HG02973 (cell line): ENCODE data around the gene KCNA3.

Experiments used
- ATAC-seq: cut with Tn5 transposase; IDR thresholded peaks from one replicate; pipeline ENCODE4 v1.9.1; 2021; ENCODE audit warnings: moderate library complexity; ENCODE audit not compliant: unreplicated experiment

KCNA3 gene

DNA sequence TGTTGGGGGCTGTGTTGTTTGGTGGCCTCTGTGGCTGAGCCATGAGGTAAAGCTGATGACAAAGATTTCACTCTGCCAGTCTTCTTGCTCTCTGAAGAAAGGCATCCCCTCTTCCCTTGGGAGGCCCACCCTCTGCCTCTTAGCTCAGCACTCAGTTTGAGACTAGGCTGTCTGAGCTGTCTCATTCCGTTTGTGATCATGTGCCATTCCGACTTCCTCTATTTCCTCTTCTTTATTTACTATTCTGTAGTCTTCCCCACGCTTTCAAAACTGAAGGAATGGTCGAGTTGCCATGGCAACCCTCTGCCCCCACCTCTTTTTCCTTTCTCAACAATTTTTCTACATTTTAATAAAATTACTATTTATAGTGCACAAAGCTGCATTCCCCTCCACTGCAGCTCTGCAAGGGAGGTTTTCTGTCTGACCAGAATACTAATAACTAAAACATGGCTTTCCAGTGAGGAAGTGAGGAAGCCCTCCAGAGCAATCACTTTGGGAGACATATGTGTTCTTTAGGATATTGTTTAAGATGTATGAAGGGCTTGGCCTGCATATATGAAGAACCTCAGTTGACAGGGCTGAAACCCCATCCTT lies 30.8 kb downstream of the KCNA3 start:
- ATAC-seq, result peak; percentile 58

DNA sequence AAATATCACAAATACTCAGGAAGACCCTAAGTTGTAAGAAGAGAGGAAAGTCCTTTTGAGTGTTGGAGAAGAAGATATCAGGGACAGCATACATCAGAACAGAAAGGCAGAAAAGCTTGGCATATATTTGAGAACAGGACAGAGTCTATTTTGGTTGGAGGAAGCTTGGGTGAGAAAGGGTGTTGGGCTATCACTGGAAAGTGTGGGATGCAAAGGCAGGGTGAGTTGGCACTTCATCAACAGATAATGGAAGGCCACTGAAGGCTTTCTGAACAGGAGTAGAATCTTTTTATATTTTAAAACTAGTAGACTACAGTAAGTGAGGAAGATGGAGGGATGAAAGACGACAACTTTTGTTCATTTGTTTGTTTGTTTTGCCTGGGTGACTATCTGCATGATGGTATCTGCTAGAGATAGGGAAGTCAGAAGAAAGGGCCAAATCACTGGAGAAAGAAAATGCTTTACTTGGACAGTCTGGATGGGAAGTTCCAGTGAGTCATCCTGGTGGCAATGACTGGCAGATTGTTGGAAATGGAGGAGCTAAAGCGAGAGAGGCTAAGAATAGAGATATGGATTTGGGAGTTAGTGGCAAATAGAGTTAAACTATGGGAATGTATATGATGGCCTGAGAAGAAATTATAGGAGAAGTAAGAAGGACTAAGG lies 34.9 kb downstream of the KCNA3 start:
- ATAC-seq, result no peak

DNA sequence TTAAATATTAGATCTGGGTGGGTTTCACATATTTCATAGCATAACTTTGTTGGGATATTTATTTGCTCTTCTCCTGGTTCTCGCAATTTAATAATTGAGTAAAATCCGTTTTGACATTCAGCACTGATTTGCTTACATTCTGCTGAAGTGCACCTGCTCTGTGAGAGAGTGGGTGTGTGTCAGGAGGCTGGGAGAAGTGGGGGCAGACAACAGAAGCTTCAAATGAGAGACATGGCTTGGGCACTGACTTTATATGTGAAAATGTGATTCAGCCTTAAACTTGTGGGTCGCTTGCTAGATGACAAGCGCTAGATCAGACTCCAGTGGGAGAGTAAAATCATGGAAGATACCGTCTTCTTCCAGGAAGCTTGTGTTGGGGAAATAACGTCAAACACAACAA lies 36.2 kb downstream of the KCNA3 start:
- no peak for ATAC-seq

DNA sequence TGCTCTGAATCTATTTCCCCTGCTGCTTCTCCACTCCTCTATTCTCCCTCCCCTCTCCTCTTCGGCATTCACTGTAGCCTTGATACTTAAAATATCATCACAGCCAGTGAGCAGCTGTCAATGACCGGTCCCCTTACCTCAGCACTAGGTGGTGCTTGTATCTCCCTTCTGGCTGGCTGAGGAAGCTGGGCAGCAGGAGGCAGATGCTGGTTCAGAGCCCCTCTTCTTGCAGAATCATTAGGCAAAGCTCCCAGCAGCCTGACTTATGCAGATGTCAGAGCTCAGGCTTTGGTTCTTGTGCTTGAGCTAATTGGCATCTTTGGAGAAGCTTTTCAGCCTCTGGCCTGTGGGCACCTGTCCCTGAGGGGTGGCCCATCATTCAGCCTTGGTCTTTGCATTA lies 36.7 kb downstream of the KCNA3 start:
- ATAC-seq, result no peak

DNA sequence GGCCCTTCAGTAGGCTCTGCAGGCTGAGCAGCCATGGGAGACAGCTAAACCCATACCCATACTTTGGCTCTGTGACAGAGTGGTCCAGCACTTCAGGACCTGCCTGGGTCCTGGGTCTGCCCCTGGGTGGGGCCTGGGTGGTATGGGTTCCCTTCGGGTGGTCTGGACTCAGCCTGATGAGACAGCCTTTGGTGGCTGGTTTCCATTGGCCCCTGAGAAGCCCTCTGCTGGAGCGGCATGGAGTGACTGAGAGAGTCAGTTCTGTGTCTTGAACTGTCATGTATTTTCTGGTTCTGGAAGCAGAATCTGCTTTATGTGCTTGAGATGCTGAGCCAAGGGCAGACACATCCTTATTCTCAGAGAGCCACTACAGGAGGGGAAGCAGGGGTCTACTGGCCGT lies 37.3 kb downstream of the KCNA3 start:
- no peak for ATAC-seq

DNA sequence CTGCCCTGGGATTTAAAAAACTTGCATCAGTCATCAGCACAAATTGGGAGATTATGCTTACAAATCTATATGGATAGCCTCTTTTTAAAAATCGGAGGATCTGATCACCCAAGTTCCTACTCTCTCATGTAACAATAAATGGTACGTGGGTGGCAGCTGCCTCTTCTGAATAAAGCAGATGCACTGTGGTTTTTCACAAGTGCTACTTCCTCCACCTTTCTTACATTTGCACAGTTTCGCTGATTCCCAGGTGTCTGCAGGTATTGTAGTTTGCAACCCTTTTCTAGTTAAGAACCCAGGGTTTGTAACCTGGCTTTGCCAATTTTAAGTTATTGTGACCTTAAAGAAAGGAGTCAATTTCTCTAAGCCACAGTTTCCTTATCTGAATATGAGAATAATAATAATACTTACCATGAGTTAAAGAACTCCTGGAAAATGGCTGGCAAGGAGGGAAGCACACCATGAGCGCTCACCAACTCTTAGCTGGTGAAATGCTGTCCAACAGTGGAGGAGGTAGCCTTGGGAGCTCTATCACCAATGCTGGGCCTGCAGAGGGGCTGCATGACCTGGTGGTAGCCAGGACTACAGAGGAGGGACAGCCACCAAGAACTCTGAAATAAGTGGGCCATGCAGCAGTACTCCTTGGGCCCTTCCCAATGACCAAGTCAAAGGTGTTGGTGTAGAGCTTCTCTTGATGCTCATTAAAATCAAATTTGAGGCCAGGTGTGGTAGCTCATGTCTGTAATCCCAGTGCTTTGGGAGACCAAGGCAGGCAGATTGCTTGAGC lies 38.4 kb downstream of the KCNA3 start:
- no peak for ATAC-seq

DNA sequence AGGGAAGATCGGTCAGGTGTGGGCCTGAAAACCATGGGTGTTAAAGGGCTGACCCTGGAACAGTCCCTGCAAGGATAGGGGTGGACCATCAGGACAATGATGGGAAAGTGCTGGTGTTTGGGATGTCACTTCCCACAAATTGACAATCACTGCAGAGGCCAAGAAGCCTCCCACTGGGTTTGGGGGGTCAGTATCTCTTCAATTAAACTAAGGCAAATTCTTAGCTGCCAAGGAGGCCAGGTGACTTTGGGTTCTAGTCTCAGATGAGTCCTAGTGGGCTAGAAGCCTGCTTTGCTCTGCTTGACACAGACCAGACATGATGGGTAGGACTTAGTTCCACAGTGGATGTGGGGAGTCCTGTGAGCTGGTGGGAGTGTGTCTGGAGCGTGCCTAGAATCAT lies 39.3 kb downstream of the KCNA3 start:
- ATAC-seq, result no peak

DNA sequence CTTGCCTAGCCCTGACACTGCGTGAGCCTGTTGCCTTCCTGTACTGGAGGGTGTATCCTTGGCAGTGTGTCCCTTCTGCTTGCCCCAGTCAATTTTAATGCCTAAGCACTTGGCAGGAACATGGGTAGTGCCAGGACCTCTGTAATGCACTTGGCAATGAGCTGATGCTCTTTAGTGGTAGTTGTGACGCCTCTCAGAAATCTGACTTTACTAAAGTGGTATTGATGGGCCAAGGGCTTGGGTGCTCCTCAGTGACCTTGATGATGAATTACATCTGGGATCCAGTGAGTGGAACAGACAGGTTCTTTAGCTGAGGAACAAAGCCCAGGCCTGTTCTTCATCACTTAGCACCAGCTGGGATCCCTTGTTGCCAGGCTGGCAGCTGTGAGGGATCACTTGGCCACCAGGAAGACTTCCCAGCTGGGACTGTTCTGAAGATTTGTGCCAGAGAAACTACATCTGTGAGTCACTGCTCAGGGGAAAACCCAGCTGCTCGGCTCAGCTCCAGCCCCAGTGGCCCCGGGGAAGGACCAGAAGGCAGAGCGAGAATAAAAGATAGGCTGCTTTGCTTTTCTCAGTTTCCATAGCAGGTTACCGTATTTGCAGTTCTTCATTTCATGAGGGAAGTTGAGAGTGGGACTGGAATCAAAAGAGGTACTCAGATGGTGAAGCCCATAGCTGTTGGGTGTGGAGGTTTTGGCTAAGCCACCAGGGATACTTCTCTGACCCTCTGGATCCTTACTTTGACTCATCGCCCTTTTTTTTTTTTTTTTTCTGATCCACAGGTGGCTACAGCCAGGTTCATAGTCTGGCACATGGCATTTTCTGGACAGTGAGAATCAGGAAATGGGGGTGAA lies 40.1 kb downstream of the KCNA3 start:
- ATAC-seq, result peak; percentile 67

DNA sequence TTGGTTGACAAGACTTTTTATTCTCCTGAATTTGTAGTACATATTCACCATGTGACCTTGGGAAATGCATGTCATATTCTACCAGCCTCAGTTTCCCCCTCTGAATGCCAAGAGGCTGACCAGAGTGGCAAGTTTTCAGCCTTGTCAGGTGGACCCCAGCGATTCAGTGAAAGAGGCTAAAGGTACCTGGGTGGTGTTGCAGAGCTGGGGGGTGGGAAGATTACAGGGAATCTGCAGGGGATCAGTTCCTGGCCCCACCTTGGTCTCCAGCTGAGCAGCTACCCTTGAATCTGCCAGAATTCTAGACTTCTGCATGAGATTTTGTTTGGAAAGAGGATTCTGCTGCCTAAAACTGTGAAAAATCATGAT lies 40.7 kb downstream of the KCNA3 start:
- no peak for ATAC-seq

DNA sequence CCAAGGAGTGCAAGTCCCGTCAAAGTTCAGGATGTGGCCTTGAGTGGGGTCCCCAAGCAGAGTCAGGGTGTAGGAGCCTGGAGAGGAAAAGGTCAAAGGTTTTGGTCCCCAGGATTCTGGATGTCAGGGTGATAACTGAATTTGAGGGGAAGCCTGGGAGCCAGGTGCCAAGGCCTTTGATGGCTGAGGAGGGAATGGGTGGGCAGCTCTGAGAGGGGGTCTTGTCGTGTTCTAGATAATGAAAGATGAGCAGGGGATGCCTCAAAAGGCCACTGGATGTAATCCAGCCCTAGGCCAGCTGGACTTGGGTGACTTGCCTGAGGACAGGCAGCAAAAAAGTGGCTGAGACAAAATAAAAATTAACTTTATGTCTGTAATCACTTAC lies 41.1 kb downstream of the KCNA3 start:
- no peak for ATAC-seq

DNA sequence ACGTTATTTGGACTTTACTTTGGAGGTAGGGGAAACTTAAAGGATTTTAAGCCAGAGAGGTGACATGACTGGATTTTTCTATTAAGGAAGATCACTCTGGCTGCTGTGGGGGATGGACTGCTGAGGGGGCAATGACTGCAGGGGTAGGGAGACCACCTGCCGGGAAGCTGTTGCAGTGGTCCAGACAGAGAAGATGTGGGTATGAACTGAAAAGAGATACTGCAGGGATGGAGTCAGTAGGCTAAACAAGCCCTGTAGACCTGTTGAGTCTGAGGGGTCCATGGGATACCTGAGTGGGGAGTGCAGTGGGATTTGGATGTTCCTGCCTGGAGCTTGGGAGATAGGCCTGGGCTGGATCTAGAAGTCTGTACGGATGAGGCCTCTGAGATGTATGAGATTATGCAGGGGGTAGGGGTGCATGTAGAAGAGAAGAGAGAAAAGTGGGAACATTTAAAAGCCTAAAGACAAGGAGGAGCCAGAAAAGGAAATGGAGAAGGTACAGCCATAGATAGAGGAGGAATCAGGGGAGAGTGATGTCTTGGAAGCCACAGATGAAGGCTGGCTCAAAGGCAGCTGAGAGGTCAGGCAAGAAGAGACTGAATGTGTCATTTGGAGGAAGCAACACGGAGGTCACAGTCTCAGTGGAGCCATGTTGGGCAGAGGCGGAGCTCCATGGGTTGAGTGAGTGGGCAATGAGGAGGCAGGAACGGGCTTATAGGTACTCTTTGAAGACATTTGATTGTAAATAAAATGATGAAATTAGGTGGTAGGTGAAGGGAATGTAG lies 42.7 kb downstream of the KCNA3 start:
- no peak for ATAC-seq

DNA sequence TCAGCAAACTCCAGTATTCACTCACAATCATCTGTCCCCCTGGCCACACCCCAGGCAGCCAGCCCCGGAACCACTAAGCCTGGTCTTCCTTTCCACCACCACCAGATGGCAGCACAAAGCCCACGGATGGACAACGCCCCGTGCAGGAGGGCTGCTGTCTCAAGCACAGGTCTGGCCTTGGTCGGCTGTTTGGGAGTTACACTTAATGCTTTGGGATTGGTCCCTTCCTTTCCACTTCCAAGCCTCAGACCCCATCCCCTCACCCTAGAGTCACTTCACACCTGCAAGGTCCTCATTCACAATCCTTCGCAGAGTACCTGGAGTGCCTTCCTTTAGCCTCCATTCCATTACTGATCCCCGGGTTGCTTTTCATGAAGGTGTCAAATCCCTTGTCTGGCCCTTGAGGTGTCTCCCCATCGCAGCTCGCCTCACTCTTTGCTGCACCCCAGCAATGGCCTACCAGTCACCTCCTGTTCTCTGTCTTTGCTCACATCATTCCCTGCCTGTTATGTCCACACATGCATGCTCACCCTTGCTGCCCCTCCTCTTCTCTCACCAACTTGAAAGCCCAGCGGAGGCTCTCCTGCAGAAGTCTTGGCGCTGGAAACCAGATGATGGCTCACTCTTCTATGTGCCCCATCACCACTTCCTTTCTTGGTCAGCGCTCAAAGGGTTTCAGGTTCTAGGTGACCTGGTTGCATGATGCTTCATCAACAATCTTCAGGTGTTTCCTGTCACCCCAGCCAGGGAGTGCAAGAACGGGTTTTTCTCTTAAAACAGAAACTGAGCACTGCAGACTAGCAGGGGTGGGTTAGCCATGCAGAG lies 43.7 kb downstream of the KCNA3 start:
- ATAC-seq, result peak; percentile 35

DNA sequence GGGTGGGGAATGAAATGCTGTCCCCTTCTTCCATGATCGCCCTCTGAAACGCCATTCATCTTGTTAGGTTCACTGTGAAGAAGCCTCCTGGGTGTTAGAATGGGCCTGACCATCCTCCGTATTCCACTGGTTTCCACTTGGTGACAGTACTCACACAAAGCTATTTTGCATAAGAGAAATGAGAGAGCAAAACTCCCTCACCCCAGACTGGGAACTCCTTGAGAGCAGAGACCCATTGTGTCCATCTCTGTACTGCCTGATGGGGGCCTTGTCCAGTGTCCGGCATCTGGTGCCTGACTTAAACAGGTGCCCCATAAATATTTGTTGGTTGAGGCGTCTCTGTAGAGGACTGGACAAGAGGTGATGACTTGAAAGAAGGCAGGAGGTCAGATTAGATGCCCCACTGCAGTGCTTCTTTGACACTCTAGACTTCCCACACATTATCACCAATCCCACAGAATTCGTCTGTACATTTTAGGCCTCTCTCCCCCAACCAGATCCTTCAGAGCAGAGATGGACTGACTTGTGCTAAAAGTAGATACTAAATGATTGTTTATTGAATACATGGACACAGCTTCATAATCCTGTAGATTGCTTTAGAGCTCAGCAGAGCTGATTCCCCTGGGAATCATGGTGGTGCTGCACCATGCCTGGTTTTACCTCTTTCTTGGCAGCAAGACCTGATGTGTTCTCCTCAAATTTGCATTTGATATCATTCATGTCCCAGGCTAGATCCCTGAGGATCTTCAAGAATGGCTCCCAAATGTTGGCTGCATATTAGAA lies 46.2 kb downstream of the KCNA3 start:
- ATAC-seq, result no peak

DNA sequence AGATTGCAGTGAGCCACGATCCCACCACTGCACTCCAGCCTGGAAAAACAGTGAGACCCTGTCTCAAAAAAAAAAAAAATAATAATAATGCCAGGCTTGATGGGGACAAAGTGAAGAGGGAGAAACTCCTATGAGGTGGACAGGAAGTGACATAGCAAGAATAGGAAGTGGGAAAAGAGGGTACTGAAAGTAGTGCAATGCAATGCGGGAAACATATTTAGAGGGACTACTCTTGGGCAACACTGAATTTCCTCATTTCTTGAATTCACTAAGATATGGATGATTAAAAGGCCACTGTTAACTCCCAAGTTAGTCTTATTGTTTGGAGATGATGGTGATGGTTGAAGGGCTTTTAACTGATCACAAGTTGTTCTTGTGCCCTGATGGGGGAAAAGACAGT lies 47.0 kb downstream of the KCNA3 start:
- ATAC-seq, result no peak

DNA sequence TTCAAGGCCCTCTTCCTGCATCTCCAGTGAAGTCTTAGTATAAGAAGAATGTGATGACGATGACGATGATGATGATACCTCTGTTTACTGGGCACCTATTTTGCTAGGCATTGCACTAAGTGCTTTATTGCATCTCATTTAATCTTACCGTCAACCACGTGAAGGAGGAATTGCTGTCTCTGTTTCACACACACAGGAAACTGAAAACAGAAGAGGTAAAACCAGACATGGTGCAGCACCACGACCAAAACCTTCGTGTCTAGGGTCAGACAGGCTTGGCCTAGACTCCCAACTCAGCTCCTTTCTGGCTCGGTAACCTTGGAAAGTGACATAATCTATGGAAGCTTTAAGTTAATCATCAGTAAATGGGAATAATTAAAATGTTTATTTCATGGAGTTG lies 47.9 kb downstream of the KCNA3 start:
- ATAC-seq, result no peak
